Measurements from ENCODE around the gene DAND5.
A peak's percentile ranks its signal among the peaks of the same experiment; 100 is the strongest.
"Not testable (repeated sequence)": the region's sequence is repeated elsewhere in the genome, so short reads cannot be mapped to it uniquely, and the experiment has no call there.

DAND5 gene

DNA sequence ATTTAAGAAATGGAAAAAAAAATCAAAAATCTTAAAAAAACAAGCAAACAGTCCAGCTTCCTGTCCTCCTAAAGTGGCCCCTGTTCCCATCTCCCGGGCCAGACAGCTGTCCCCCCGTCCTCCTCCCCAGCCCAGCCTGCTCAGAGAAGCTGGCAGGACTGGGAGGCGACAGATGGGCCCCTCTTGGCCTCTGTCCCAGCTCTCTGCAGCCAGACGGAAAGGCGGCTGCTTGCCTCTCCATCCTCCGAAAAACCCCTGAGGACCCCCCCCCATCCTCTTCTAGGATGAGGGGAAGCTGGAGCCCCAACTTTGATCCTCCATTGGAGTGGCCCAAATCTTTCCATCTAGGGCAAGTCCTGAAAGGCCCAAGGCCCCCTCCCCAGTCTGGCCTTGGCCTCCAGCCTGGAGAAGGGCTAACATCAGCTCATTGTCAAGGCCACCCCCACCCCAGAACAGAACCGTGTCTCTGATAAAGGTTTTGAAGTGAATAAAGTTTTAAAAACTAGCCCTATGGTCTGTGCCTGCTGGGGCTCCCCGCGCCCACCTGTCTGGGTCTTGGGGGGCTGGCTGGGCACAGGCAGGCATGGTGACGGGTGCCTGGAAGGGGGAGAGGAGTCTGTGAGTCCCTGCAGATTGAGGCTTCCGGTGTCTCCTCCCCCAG lies 16.1 kb upstream of the DAND5 start:
- Histone ChIP-seq H3K9ac (ENCODE audit: low read depth, low read length, poor library complexity, severe bottlenecking) (no peak overlapping the region), H4K20me1 (ENCODE audit: insufficient read depth, low read length, poor library complexity, severe bottlenecking) (peaks cover 30% of the 10 kb centered on the region), H3K27me3 (ENCODE audit: insufficient read depth, low read length, poor library complexity, severe bottlenecking) (no peaks in the 10 kb centered on the region), H3F3A (ENCODE audit: low read depth) (peaks cover 3% of the 10 kb centered on the region; the same call in 1 of the 2 replicates), H3K79me2 (ENCODE audit: insufficient read depth, low read length) (peaks cover 80% of the 10 kb centered on the region), H3K9me3 (ENCODE audit: insufficient read depth, low read depth, low read length) (no peaks in the 10 kb centered on the region), H3K9me2 (replicated peaks; ENCODE audit: low read depth, low read length) (no peaks in the 10 kb centered on the region), H3K4me3 (ENCODE audit: low read length, poor library complexity, severe bottlenecking) (no peak overlapping the region), H3K36me3 (ENCODE audit: insufficient read depth, low read length) (peaks cover 30% of the 10 kb centered on the region; the same call in 1 of the 2 replicates), H2AFZ (ENCODE audit: low read length) (no peak overlapping the region), H3K4me1 (ENCODE audit: insufficient read depth, low read length, poor library complexity, severe bottlenecking) (peaks cover 23% of the 10 kb centered on the region), H3K4me2 (ENCODE audit: low read depth, low read length, poor library complexity, severe bottlenecking) (no peak overlapping the region)
- TF ChIP-seq, protein P1, sequence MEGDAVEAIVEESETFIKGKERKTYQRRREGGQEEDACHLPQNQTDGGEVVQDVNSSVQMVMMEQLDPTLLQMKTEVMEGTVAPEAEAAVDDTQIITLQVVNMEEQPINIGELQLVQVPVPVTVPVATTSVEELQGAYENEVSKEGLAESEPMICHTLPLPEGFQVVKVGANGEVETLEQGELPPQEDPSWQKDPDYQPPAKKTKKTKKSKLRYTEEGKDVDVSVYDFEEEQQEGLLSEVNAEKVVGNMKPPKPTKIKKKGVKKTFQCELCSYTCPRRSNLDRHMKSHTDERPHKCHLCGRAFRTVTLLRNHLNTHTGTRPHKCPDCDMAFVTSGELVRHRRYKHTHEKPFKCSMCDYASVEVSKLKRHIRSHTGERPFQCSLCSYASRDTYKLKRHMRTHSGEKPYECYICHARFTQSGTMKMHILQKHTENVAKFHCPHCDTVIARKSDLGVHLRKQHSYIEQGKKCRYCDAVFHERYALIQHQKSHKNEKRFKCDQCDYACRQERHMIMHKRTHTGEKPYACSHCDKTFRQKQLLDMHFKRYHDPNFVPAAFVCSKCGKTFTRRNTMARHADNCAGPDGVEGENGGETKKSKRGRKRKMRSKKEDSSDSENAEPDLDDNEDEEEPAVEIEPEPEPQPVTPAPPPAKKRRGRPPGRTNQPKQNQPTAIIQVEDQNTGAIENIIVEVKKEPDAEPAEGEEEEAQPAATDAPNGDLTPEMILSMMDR (conservative IDR thresholded peaks at IDR 0.05; ENCODE audit: low read length): no peak
- TF ChIP-seq EZH2phosphoT487 (IDR thresholded peaks at IDR 0.05; ENCODE audit: borderline replicate concordance): no peak

DNA sequence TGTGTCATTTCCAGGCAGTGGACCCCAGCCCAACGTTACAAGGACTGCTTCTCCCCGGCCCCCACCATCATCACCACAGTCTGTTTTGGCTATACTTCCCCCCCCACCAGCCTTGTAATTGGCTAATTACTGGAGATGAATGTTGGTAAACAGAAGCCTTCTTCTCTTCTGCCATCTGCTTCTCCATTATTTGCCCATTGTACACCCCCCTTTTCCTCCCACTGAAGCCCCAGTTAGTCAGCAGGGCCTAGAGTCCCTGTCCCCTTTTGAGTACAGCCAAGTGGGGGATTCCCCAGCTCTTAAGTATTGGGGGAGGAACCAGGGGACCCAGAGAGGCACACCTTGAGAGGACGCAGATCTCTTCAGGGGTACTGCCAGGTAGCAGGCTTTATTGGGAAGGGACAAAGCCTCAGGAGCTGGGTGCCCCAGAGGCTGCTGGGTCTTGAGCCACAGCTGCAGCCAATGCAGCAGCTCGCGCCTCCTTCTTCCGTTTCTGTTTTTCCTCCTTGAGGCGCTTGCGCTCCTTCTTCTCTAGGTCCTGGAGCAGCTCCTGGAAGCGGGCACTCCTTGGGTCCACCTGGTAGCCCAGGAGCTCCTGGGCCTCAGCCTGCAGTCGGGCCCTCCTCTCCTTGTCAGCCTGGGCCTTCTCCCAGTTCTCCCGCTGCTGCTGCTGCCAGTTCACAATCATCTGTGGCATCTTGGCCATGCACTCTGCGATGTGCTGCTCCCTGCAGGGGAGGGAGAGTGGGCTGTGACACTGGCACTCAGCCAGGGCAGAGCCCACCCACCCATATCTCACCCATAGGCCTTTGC lies 15.4 kb upstream of the DAND5 start:
- TF ChIP-seq, protein P1 (conservative IDR thresholded peaks at IDR 0.05; ENCODE audit: low read length): no peak
- TF ChIP-seq EZH2phosphoT487 (IDR thresholded peaks at IDR 0.05; ENCODE audit: borderline replicate concordance): no peak
- H3K4me2 ChIP-seq (ENCODE audit: low read depth, low read length, poor library complexity, severe bottlenecking): peak overlapping the region; percentile 93
- peak overlapping the region; percentile 43 for H3K4me3 ChIP-seq (ENCODE audit: low read length, poor library complexity, severe bottlenecking)
- peaks cover 3% of the 10 kb centered on the region; the same call in 1 of the 2 replicates for H3F3A ChIP-seq (ENCODE audit: low read depth)
- peaks cover 22% of the 10 kb centered on the region for H4K20me1 ChIP-seq (ENCODE audit: insufficient read depth, low read length, poor library complexity, severe bottlenecking)
- H2AFZ ChIP-seq (ENCODE audit: low read length): no peak overlapping the region
- H3K9me3 ChIP-seq (ENCODE audit: insufficient read depth, low read depth, low read length): no peaks in the 10 kb centered on the region
- H3K36me3 ChIP-seq (ENCODE audit: insufficient read depth, low read length): peaks cover 22% of the 10 kb centered on the region; the same call in 1 of the 2 replicates
- H3K9ac ChIP-seq (ENCODE audit: low read depth, low read length, poor library complexity, severe bottlenecking): no peak overlapping the region
- no peaks in the 10 kb centered on the region for H3K27me3 ChIP-seq (ENCODE audit: insufficient read depth, low read length, poor library complexity, severe bottlenecking)
- no peaks in the 10 kb centered on the region for H3K9me2 ChIP-seq (replicated peaks; ENCODE audit: low read depth, low read length)
- H3K4me1 ChIP-seq (ENCODE audit: insufficient read depth, low read length, poor library complexity, severe bottlenecking): peaks cover 23% of the 10 kb centered on the region
- peaks cover 72% of the 10 kb centered on the region for H3K79me2 ChIP-seq (ENCODE audit: insufficient read depth, low read length)

DNA sequence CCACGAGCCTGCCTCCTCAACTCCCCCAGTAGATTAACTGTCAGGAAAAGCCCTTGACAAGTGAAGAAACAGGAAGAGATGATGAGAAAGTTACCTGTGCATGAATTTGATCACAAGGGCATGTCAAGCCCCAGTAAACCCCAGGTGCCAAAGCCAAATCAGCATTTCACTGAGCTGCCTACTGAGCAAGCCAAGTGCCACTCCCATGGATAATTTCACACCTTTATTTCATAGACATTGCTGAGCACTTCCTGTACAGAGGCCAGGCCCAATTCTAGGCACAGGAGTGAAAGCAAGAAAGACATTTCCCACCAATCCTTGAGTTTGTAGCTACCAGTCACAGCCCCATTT lies 14.8 kb upstream of the DAND5 start:
- H3K79me2 ChIP-seq (ENCODE audit: insufficient read depth, low read length): peaks cover 67% of the 10 kb centered on the region
- H3K4me2 ChIP-seq (ENCODE audit: low read depth, low read length, poor library complexity, severe bottlenecking): peak overlapping the region; percentile 93
- peaks cover 16% of the 10 kb centered on the region; the same call in 1 of the 2 replicates for H3K36me3 ChIP-seq (ENCODE audit: insufficient read depth, low read length)

DNA sequence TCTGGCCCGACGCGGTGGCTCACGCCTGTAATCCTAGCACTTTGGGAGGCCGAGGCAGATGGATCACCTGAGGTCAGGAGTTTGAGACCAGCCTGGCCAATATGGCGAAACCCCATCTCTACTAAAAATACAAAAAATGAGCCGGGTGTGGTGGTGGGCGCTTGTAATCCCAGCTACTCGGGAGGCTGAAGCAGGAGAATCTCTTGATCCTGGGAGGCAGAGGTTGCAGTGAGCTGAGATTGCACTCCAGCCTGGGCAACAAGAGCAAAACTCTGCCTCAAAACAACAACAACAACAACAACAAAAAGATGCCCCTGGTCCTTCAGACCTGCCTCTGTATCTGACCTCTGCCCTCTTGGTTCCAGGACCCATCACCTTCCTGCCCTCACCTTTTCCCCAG lies 13.8 kb upstream of the DAND5 start:
- not testable (repeated sequence) for H3K9me2 ChIP-seq (replicated peaks; ENCODE audit: low read depth, low read length); H3K36me3 ChIP-seq (ENCODE audit: insufficient read depth, low read length); H3K27me3 ChIP-seq (ENCODE audit: insufficient read depth, low read length, poor library complexity, severe bottlenecking); H3K9me3 ChIP-seq (ENCODE audit: insufficient read depth, low read depth, low read length); H2AFZ ChIP-seq (ENCODE audit: low read length); H3F3A ChIP-seq (ENCODE audit: low read depth)
- H3K9ac ChIP-seq (ENCODE audit: low read depth, low read length, poor library complexity, severe bottlenecking): peak overlapping the region; percentile 87
- H3K79me2 ChIP-seq (ENCODE audit: insufficient read depth, low read length): peaks cover 61% of the 10 kb centered on the region
- H3K4me2 ChIP-seq (ENCODE audit: low read depth, low read length, poor library complexity, severe bottlenecking): peak overlapping the region; percentile 93
- peaks cover 16% of the 10 kb centered on the region for H4K20me1 ChIP-seq (ENCODE audit: insufficient read depth, low read length, poor library complexity, severe bottlenecking)
- peak overlapping the region; percentile 91 for H3K4me3 ChIP-seq (ENCODE audit: low read length, poor library complexity, severe bottlenecking)
- H3K4me1 ChIP-seq (ENCODE audit: insufficient read depth, low read length, poor library complexity, severe bottlenecking): peaks cover 23% of the 10 kb centered on the region

More for the DNA sequence above, 14.8 kb upstream of the DAND5 start:
- peaks cover 3% of the 10 kb centered on the region; the same call in 1 of the 2 replicates for H3F3A ChIP-seq (ENCODE audit: low read depth)
- H2AFZ ChIP-seq (ENCODE audit: low read length): no peak overlapping the region
- H3K9me3 ChIP-seq (ENCODE audit: insufficient read depth, low read depth, low read length): no peaks in the 10 kb centered on the region
- TF ChIP-seq, protein P1 (conservative IDR thresholded peaks at IDR 0.05; ENCODE audit: low read length): no peak
- TF ChIP-seq EZH2phosphoT487 (IDR thresholded peaks at IDR 0.05; ENCODE audit: borderline replicate concordance): no peak
- H3K4me3 ChIP-seq (ENCODE audit: low read length, poor library complexity, severe bottlenecking): peak overlapping the region; percentile 43
- H3K4me1 ChIP-seq (ENCODE audit: insufficient read depth, low read length, poor library complexity, severe bottlenecking): peaks cover 23% of the 10 kb centered on the region
- peaks cover 18% of the 10 kb centered on the region for H4K20me1 ChIP-seq (ENCODE audit: insufficient read depth, low read length, poor library complexity, severe bottlenecking)
- peak overlapping the region; percentile 48 for H3K9ac ChIP-seq (ENCODE audit: low read depth, low read length, poor library complexity, severe bottlenecking)
- no peaks in the 10 kb centered on the region for H3K9me2 ChIP-seq (replicated peaks; ENCODE audit: low read depth, low read length)
- no peaks in the 10 kb centered on the region for H3K27me3 ChIP-seq (ENCODE audit: insufficient read depth, low read length, poor library complexity, severe bottlenecking)
